SU-DHL-6 (cell line): ENCODE measurements around the gene SLC23A2.

ENCODE experiments used
- H2AFZ ChIP-seq: fragments of 200-600 bp; sonication (generic); 2 replicates; pipeline ENCODE4 v1.6.1; 2014; ENCODE audit warnings: low read depth, mild to moderate bottlenecking, moderate library complexity, mixed read lengths, antibody characterized with exemption, low read length; ENCODE audit not compliant: severe bottlenecking
- H3F3A ChIP-seq: fragments of 200-600 bp; shearing (Covaris generic); 2 replicates; pipeline ENCODE4 v1.6.0; 2016; ENCODE audit warnings: antibody characterized with exemption, mild to moderate bottlenecking; ENCODE audit not compliant: insufficient read depth
- H3K27ac ChIP-seq: fragments of 200-600 bp; sonication (generic); 2 replicates; pipeline ENCODE4 v1.5.1; 2016; ENCODE audit warnings: low read depth, mild to moderate bottlenecking, low read length, moderate library complexity, mixed read lengths
- H3K27me3 ChIP-seq: fragments of 200-600 bp; sonication (generic), shearing (Covaris generic); 2 replicates; pipeline ENCODE4 v1.6.0; 2014; ENCODE audit warnings: mild to moderate bottlenecking, low read length
- H3K36me3 ChIP-seq: fragments of 200-600 bp; sonication (generic); 2 replicates; pipeline ENCODE4 v1.6.1; 2014; ENCODE audit warnings: mild to moderate bottlenecking, low read length, mixed read lengths
- H3K4me2 ChIP-seq: fragments of 300-600, 200-600 bp; shearing (Covaris generic), sonication (generic); 2 replicates; pipeline ENCODE4 v1.6.0; 2014; ENCODE audit warnings: low read length, low read depth, mild to moderate bottlenecking; ENCODE audit not compliant: poor library complexity, severe bottlenecking
- H3K4me3 ChIP-seq: fragments of 200-600 bp; sonication (generic); 2 replicates; pipeline ENCODE4 v1.5.1; 2014; ENCODE audit warnings: antibody characterized with exemption, low read length, mild to moderate bottlenecking, mixed read lengths; ENCODE audit not compliant: insufficient read depth, poor library complexity, severe bottlenecking
- H3K79me2 ChIP-seq: fragments of 200-600 bp; sonication (generic); 2 replicates; pipeline ENCODE4 v1.6.1; 2014; ENCODE audit warnings: mild to moderate bottlenecking, low read length, moderate library complexity; ENCODE audit not compliant: insufficient read depth
- H3K9ac ChIP-seq: fragments of 200-600 bp; sonication (generic); 2 replicates; pipeline ENCODE4 v1.7.0; 2014; ENCODE audit warnings: mild to moderate bottlenecking, low read length
- H3K9me2 ChIP-seq: fragments of 200-600 bp; sonication (generic); replicated peaks from 2 replicates; pipeline ENCODE4 v1.6.1; 2014; ENCODE audit warnings: low read length; ENCODE audit not compliant: insufficient read depth
- H3K9me3 ChIP-seq: fragments of 200-600 bp; sonication (generic); 2 replicates; pipeline ENCODE4 v1.6.1; 2014; ENCODE audit warnings: low read length, mixed read lengths; ENCODE audit not compliant: insufficient read depth
- H4K20me1 ChIP-seq: fragments of 200-600 bp; sonication (generic); 2 replicates; pipeline ENCODE4 v1.6.1; 2014; ENCODE audit warnings: low read depth, mild to moderate bottlenecking, antibody characterized with exemption, low read length, moderate library complexity, mixed read lengths
- CTCF ChIP-seq: fragments of 200-600 bp; sonication (generic); IDR thresholded peaks from one replicate; pipeline ENCODE4 v1.5.1; 2017; ENCODE audit warnings: antibody characterized with exemption, mild to moderate bottlenecking, low read length, moderate library complexity; ENCODE audit not compliant: insufficient read depth, poor library complexity, severe bottlenecking
- EZH2phosphoT487 ChIP-seq: fragments of 200-600 bp; sonication (generic), shearing (Covaris generic); conservative IDR thresholded peaks from 2 replicates; pipeline ENCODE4 v1.6.1; 2018; ENCODE audit warnings: mild to moderate bottlenecking, antibody characterized with exemption, low read length, moderate library complexity, mixed read lengths

SLC23A2 gene

GRCh38 chr20:4972506-4973251, 28.6 kb downstream of the SLC23A2 start:
- H3F3A ChIP-seq, result peaks cover 41% of the 10 kb centered on the region
- H3K79me2 ChIP-seq, result peaks cover 22% of the 10 kb centered on the region
- peak overlapping the region; percentile 41 for H3K9ac ChIP-seq
- H3K9me2 ChIP-seq, result no peaks in the 10 kb centered on the region
- H3K4me3 ChIP-seq, result peak overlapping the region; percentile 2
- no peaks in the 10 kb centered on the region for H3K27me3 ChIP-seq
- no peak for TF ChIP-seq CTCF
- TF ChIP-seq EZH2phosphoT487, result no peak
- H3K27ac ChIP-seq, result peak overlapping the region; percentile 95
- H3K4me2 ChIP-seq, result peak overlapping the region; percentile 73
- H3K9me3 ChIP-seq, result no peaks in the 10 kb centered on the region
- H4K20me1 ChIP-seq, result no peaks in the 10 kb centered on the region
- no peaks in the 10 kb centered on the region for H3K36me3 ChIP-seq
- H2AFZ ChIP-seq, result no peak overlapping the region

GRCh38 chr20:4971064-4971463, 30.2 kb downstream of the SLC23A2 start:
- Histone ChIP-seq H3K9me3 (no peaks in the 10 kb centered on the region), H4K20me1 (no peaks in the 10 kb centered on the region), H3F3A (peaks cover 31% of the 10 kb centered on the region), H3K9me2 (no peaks in the 10 kb centered on the region), H3K79me2 (peaks cover 12% of the 10 kb centered on the region; the same call in 1 of the 2 replicates), H2AFZ (no peak overlapping the region), H3K36me3 (no peaks in the 10 kb centered on the region), H3K27ac (peak overlapping the region; percentile 42; the same call in 1 of the 2 replicates), H3K9ac (no peak overlapping the region), H3K4me3 (no peak overlapping the region), H3K27me3 (no peaks in the 10 kb centered on the region), H3K4me2 (no peak overlapping the region)
- TF ChIP-seq EZH2phosphoT487 (no peak), CTCF (no peak)

- Histone ChIP-seq H3K4me2 (no peak overlapping the region), H3K27ac (no peak overlapping the region), H3K36me3 (no peaks in the 10 kb centered on the region), H2AFZ (no peak overlapping the region), H3K79me2 (peaks cover 5% of the 10 kb centered on the region; the same call in 1 of the 2 replicates), H3K9me2 (no peaks in the 10 kb centered on the region), H3K4me3 (no peak overlapping the region), H4K20me1 (no peaks in the 10 kb centered on the region), H3K9me3 (no peaks in the 10 kb centered on the region), H3K9ac (no peak overlapping the region), H3K27me3 (no peaks in the 10 kb centered on the region), H3F3A (peaks cover 2% of the 10 kb centered on the region; the same call in 1 of the 2 replicates)
- TF ChIP-seq EZH2phosphoT487 (no peak), CTCF (no peak)
Measured at GRCh38 chr20:4967752-4968477, 33.4 kb downstream of the SLC23A2 start.
